Activated CD4-positive, alpha-beta memory T cell treated with anti-CD3 and anti-CD28 coated beads for 36 hours (primary cell): Measurements from ENCODE around the gene TRIM43B. TPM values are rescaled to one million over a fixed set of nuclear protein-coding genes. Genes with fewer than 3 reads are reported as not detected.
"Not testable (repeated sequence)": the region's sequence is repeated elsewhere in the genome, so short reads cannot be mapped to it uniquely, and the experiment has no call there.

Experiments used
- CTCF ChIA-PET: fragments of 350-600 bp; sonication (Branson Sonifier 250); formaldehyde crosslinking; loops from one replicate; lab custom pipeline; 2021; ENCODE audit warnings: antibody characterized with exemption, inconsistent platforms; lab: Charles Lee
- POLR2A ChIA-PET: fragments of 350-600 bp; sonication (Branson Sonifier 250); formaldehyde crosslinking; loops from one replicate; lab custom pipeline; 2021; ENCODE audit warnings: antibody characterized with exemption; lab: Charles Lee
- DNase-seq: peaks from one replicate; pipeline ENCODE4 v3.0.0-alpha.2; 2020
- H3K27ac Mint-ChIP-seq: one replicate; pipeline ENCODE4 v1.8.0; 2021; ENCODE audit warnings: mixed read lengths
- H3K27me3 Mint-ChIP-seq: one replicate; pipeline ENCODE4 v1.8.0; 2021; ENCODE audit warnings: mixed read lengths
- H3K36me3 Mint-ChIP-seq: one replicate; pipeline ENCODE4 v1.8.0; 2021; ENCODE audit warnings: mixed read lengths
- H3K4me1 Mint-ChIP-seq: one replicate; pipeline ENCODE4 v1.8.0; 2021; ENCODE audit warnings: low read depth, mixed read lengths
- H3K4me3 Mint-ChIP-seq: one replicate; pipeline ENCODE4 v1.8.0; 2021; ENCODE audit warnings: mild to moderate bottlenecking, mixed read lengths
- H3K9me3 Mint-ChIP-seq: one replicate; pipeline ENCODE4 v1.8.0; 2021; ENCODE audit warnings: mixed read lengths
- intact Hi-C: fragments of 100-400 bp; cut with micrococcal nuclease; formaldehyde crosslinking; loops from one replicate; pipeline ENCODE4 v1.15.1; 2023
- total RNA-seq, 2 experiments: library from RNA; stranded (reverse); gene quantifications; one replicate each; pipeline ENCODE4 v1.2.3, GENCODE V29; 2021

The TRIM43B gene
- total RNA-seq = not detected

DNA sequence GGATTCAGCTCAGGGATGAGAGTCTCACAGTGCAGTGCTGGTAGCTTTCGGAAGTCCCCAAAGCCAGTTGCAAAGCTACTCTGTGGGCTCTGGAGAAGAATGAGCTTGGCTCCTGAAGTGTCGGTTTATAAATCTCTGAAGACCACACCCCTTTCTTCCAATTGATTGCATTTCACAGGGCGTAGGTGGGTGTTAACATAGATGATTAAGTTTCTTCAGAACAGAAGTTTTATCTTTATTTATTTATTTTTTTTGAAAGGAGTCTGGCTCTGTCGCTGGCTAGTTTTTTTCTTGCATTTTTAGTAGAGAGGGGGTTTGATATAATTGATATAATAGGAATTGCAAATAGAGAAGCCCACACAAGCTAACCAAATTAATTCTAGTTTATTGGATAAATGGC lies at the start of gene TRIM43B:
TSS of gene TRIM43B (minus strand) at position 101 of the 400 bp plus-strand sequence. CDS start 2,040 bp downstream, outside the sequence.
- POLR2A ChIA-PET, H3K9me3 Mint-ChIP-seq, H3K4me1 Mint-ChIP-seq, CTCF ChIA-PET, H3K4me3 Mint-ChIP-seq, H3K27me3 Mint-ChIP-seq, H3K36me3 Mint-ChIP-seq, DNase-seq, intact Hi-C loops, H3K27ac Mint-ChIP-seq: not testable (repeated sequence)

DNA sequence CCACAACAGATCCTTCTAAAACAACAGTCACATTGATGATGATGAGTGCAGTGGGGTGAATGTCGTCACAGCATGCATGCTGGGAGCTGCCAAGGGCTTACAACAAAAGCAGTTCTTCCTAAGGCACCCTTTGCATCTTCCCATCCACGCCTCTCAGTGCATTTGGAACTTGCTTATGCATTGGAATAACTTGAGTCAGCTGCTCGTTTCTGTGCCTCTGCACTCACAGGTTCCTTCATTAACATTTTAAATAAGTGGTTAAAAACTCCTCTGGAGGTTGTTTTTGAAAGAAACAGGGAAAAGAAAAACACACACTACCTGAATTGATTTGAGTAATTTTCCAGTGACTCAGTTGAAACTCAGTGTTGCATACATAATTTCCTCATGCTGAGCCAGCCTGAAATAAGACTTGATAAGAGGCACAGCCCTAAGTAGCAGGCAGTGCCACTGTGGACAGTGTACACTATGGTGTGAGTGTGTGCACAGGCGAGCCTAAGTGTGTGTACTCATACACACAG lies 46.8 kb upstream of the TRIM43B start:
- intact Hi-C loops = no loop called here
- CTCF ChIA-PET = no interaction called here
- peak; percentile 36 for DNase-seq
- H3K9me3 Mint-ChIP-seq = peaks cover 11% of the 10 kb centered on the region
- no peak overlapping the region for H3K4me3 Mint-ChIP-seq
- H3K4me1 Mint-ChIP-seq = peaks cover 25% of the 10 kb centered on the region
- POLR2A ChIA-PET = no interaction called here
- H3K27ac Mint-ChIP-seq = peak overlapping the region; percentile 77
- H3K27me3 Mint-ChIP-seq = peaks cover 2% of the 10 kb centered on the region
- peaks cover 30% of the 10 kb centered on the region for H3K36me3 Mint-ChIP-seq

GRCh38 chr2:95530734-95531133 lies 46.2 kb upstream of the TRIM43B start:
- H3K27ac Mint-ChIP-seq = peak overlapping the region; percentile 77
- intact Hi-C loops = loop anchor here (1.0 kb wide), 1 partner anchor 9 kb away; no protein-coding TSS in a partner anchor
- peak; percentile 82 for DNase-seq
- H3K4me3 Mint-ChIP-seq = no peak overlapping the region
- POLR2A ChIA-PET = interaction anchor here (0.6 kb wide), 1 partner anchor 10 kb away, joined by 4 read pairs; no protein-coding TSS in a partner anchor
- peaks cover 35% of the 10 kb centered on the region for H3K36me3 Mint-ChIP-seq
- peaks cover 2% of the 10 kb centered on the region for H3K27me3 Mint-ChIP-seq
- H3K4me1 Mint-ChIP-seq = peaks cover 30% of the 10 kb centered on the region
- CTCF ChIA-PET = no interaction called here
- H3K9me3 Mint-ChIP-seq = peaks cover 11% of the 10 kb centered on the region

GRCh38 chr2:95526360-95527341 lies 42.1 kb upstream of the TRIM43B start:
- H3K4me1 Mint-ChIP-seq = peaks cover 31% of the 10 kb centered on the region
- H3K27me3 Mint-ChIP-seq = no peaks in the 10 kb centered on the region
- intact Hi-C loops = loop anchor here (5.0 kb wide), 1 partner anchor 179 kb away; no protein-coding TSS in a partner anchor
- peak overlapping the region; percentile 85 for H3K4me3 Mint-ChIP-seq
- H3K9me3 Mint-ChIP-seq = peaks cover 11% of the 10 kb centered on the region
- DNase-seq = peak; percentile 72
- ChIA-PET POLR2A (no interaction called here), CTCF (interaction anchor here (0.6 to 1.0 kb wide), 2 partner anchors 10 to 1082 kb away, joined by 3 read pairs; no protein-coding TSS in a partner anchor)
- peak overlapping the region; percentile 82 for H3K27ac Mint-ChIP-seq
- peaks cover 33% of the 10 kb centered on the region for H3K36me3 Mint-ChIP-seq

- Mint-ChIP-seq H3K27me3 (no peaks in the 10 kb centered on the region), H3K27ac (peak overlapping the region; percentile 33), H3K36me3 (peaks cover 21% of the 10 kb centered on the region), H3K4me3 (peak overlapping the region; percentile 74), H3K4me1 (peaks cover 20% of the 10 kb centered on the region), H3K9me3 (peaks cover 4% of the 10 kb centered on the region)
- POLR2A ChIA-PET = no interaction called here
- CTCF ChIA-PET = interaction anchor here (1.0 kb wide), 1 partner anchor 9 kb away, joined by 3 read pairs; no protein-coding TSS in a partner anchor
- no peak for DNase-seq
- intact Hi-C loops = loop anchor here (5.0 kb wide), 1 partner anchor 178 kb away; no protein-coding TSS in a partner anchor
These were observed 40.9 kb upstream of the TRIM43B start for GRCh38 chr2:95525294-95526035.

GRCh38 chr2:95524195-95524594 lies 39.6 kb upstream of the TRIM43B start:
- Mint-ChIP-seq H3K36me3 (peaks cover 10% of the 10 kb centered on the region), H3K4me3 (no peak overlapping the region), H3K27me3 (no peaks in the 10 kb centered on the region), H3K27ac (no peak overlapping the region), H3K4me1 (peaks cover 15% of the 10 kb centered on the region), H3K9me3 (no peaks in the 10 kb centered on the region)
- POLR2A ChIA-PET = no interaction called here
- intact Hi-C loops = no loop called here
- no peak for DNase-seq
- CTCF ChIA-PET = no interaction called here

DNA sequence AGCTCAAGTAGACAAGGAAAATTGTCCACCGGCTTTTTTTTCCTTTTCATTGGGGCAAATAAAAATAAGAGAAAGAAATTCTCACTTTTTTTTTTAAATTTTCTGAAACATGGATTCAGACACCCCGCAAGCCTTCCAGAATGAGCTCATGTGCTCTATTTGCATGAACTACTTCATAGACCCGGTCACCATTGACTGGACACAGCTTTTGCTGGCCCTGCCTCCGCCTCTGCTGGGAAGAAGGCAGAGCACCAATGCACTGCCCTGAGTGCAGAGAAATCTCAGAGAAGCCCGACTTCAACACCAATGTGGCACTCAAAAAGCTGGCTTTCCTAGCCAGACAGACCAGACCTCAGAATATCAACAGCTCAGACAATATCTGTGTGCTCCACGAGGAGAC lies 30.2 kb upstream of the TRIM43B start:
- CTCF ChIA-PET = no interaction called here
- H3K27ac Mint-ChIP-seq = no peak overlapping the region
- H3K9me3 Mint-ChIP-seq = no peaks in the 10 kb centered on the region
- intact Hi-C loops = no loop called here
- no peak overlapping the region for H3K4me3 Mint-ChIP-seq
- POLR2A ChIA-PET = no interaction called here
- DNase-seq = no peak
- peaks cover 5% of the 10 kb centered on the region for H3K27me3 Mint-ChIP-seq
- H3K36me3 Mint-ChIP-seq = no peaks in the 10 kb centered on the region
- H3K4me1 Mint-ChIP-seq = no peaks in the 10 kb centered on the region

GRCh38 chr2:95514226-95514625 lies 29.7 kb upstream of the TRIM43B start:
- H3K4me1 Mint-ChIP-seq, H3K27ac Mint-ChIP-seq, H3K4me3 Mint-ChIP-seq, H3K36me3 Mint-ChIP-seq, H3K9me3 Mint-ChIP-seq, POLR2A ChIA-PET, CTCF ChIA-PET, intact Hi-C loops, H3K27me3 Mint-ChIP-seq, DNase-seq: not testable (repeated sequence)

- intact Hi-C loops = no loop called here
- CTCF ChIA-PET = no interaction called here
- DNase-seq = no peak
- Mint-ChIP-seq H3K9me3 (no peaks in the 10 kb centered on the region), H3K27me3 (peaks cover 12% of the 10 kb centered on the region), H3K4me3 (no peak overlapping the region), H3K36me3 (no peaks in the 10 kb centered on the region), H3K4me1 (no peaks in the 10 kb centered on the region), H3K27ac (no peak overlapping the region)
- POLR2A ChIA-PET = no interaction called here
These were observed 24.9 kb upstream of the TRIM43B start for GRCh38 chr2:95509408-95509807.

- Mint-ChIP-seq H3K9me3 (no peaks in the 10 kb centered on the region), H3K27me3 (peaks cover 12% of the 10 kb centered on the region), H3K27ac (no peak overlapping the region), H3K4me1 (no peaks in the 10 kb centered on the region), H3K4me3 (no peak overlapping the region), H3K36me3 (no peaks in the 10 kb centered on the region)
- intact Hi-C loops = no loop called here
- POLR2A ChIA-PET = no interaction called here
- DNase-seq = no peak
- CTCF ChIA-PET = no interaction called here
These were observed 20.7 kb upstream of the TRIM43B start for GRCh38 chr2:95505222-95505621.

DNA sequence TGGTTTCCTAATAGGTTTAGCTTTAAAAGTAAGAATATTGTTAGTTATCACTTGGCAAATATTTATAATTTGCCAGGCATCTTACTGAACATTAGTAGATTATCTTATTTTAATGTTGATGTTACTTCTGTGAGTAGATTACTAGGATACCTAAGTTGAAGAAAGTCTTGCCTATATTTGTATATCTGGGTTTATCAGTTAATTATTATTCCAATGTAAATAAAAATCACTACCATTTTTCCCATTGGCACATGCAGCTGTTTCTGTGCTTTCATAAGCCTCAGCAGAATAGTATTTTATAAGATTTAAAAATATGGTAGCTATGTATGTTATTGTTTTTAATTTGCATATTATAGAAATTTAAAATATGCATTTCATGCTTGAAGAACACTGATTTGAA lies 16.3 kb upstream of the TRIM43B start:
- Mint-ChIP-seq H3K27ac (no peak overlapping the region), H3K36me3 (no peaks in the 10 kb centered on the region), H3K27me3 (peaks cover 7% of the 10 kb centered on the region), H3K9me3 (no peaks in the 10 kb centered on the region), H3K4me1 (no peaks in the 10 kb centered on the region), H3K4me3 (no peak overlapping the region)
- CTCF ChIA-PET = no interaction called here
- intact Hi-C loops = no loop called here
- DNase-seq = no peak
- POLR2A ChIA-PET = no interaction called here

GRCh38 chr2:95492076-95492475 lies 7.5 kb upstream of the TRIM43B start:
- H3K27ac Mint-ChIP-seq, POLR2A ChIA-PET, H3K36me3 Mint-ChIP-seq, H3K4me3 Mint-ChIP-seq, H3K4me1 Mint-ChIP-seq, DNase-seq, H3K27me3 Mint-ChIP-seq, intact Hi-C loops, CTCF ChIA-PET, H3K9me3 Mint-ChIP-seq: not testable (repeated sequence)
